HepG2 (cell line): Measurements from ENCODE around the gene CHMP4B. TPM values are rescaled to one million over a fixed set of nuclear protein-coding genes. Genes with fewer than 3 reads are reported as not detected.

Experiments
- AGO1 ChIP-seq: fragments of 200-400 bp; formaldehyde crosslinking; IDR thresholded peaks from 2 replicates; pipeline ENCODE4 v1.6.1; 2017; ENCODE audit warnings: mild to moderate bottlenecking, low read depth, low read length, moderate library complexity; ENCODE audit not compliant: poor library complexity, severe bottlenecking
- CEBPG ChIP-seq: IDR thresholded peaks from 2 replicates; pipeline ENCODE4 v1.6.1; 2016
- E2F1 ChIP-seq: sonication (generic); formaldehyde crosslinking; IDR thresholded peaks from 2 replicates; pipeline ENCODE4 v1.5.0; 2020; ENCODE audit warnings: missing genetic modification reagents
- HNRNPUL1 ChIP-seq: fragments of 200-400 bp; formaldehyde crosslinking; IDR thresholded peaks from 2 replicates; pipeline ENCODE4 v1.6.1; 2017; ENCODE audit warnings: low read depth, mild to moderate bottlenecking, low read length, moderate library complexity
- KLF15 ChIP-seq: sonication (generic); formaldehyde crosslinking; IDR thresholded peaks from 2 replicates; pipeline ENCODE4 v1.8.1; 2023; ENCODE audit warnings: borderline replicate concordance, mild to moderate bottlenecking, inconsistent platforms, missing genetic modification reagents, mixed read lengths
- MAFF ChIP-seq: IDR thresholded peaks from 2 replicates; pipeline ENCODE4 v1.6.1; 2011; ENCODE audit warnings: low read depth, low read length, improper control_type of control experiment
- MED8 ChIP-seq: sonication (generic); formaldehyde crosslinking; IDR thresholded peaks from 2 replicates; pipeline ENCODE4 v1.8.1; 2023; ENCODE audit warnings: mild to moderate bottlenecking, missing genetic modification reagents; ENCODE audit not compliant: insufficient replicate concordance
- MTERF4 ChIP-seq: sonication (generic); formaldehyde crosslinking; IDR thresholded peaks from 2 replicates; pipeline ENCODE4 v1.8.0; 2023; ENCODE audit warnings: mild to moderate bottlenecking, missing genetic modification reagents
- NFYC ChIP-seq: IDR thresholded peaks from 2 replicates; pipeline ENCODE4 v1.6.1; 2016; ENCODE audit warnings: missing genetic modification reagents, missing compliant biosample characterization
- NR2F2 ChIP-seq: IDR thresholded peaks from 2 replicates; pipeline ENCODE4 v1.6.1; 2012; ENCODE audit warnings: low read depth, inconsistent platforms, borderline replicate concordance
- SCMH1 ChIP-seq: sonication (generic); formaldehyde crosslinking; IDR thresholded peaks from 2 replicates; pipeline ENCODE4 v1.9.0; 2021; ENCODE audit warnings: missing genetic modification reagents, mild to moderate bottlenecking, borderline replicate concordance
- SP1 ChIP-seq, 2 experiments: fragments of 450-650 bp in 1 of 2; sonication (generic) in 1 of 2; formaldehyde crosslinking in 1 of 2; IDR thresholded peaks; 2 replicates each; pipeline versions ENCODE4 v1.4.0 to v1.6.1; 2016 to 2020; ENCODE audit warnings: missing genetic modification reagents in 1 of 2
- YEATS4 ChIP-seq: sonication (generic); formaldehyde crosslinking; IDR thresholded peaks from 2 replicates; pipeline ENCODE4 v1.4.0; 2020; ENCODE audit warnings: missing genetic modification reagents, borderline replicate concordance
- ZBTB21 ChIP-seq: sonication (generic); formaldehyde crosslinking; IDR thresholded peaks from 2 replicates; pipeline ENCODE4 v1.4.0; 2020; ENCODE audit warnings: missing genetic modification reagents
- ZNF12 ChIP-seq: sonication (generic); formaldehyde crosslinking; IDR thresholded peaks from 2 replicates; pipeline ENCODE4 v1.5.0; 2020; ENCODE audit warnings: missing genetic modification reagents
- ZNF205 ChIP-seq: IDR thresholded peaks from 2 replicates; pipeline ENCODE4 v1.6.1; 2018; ENCODE audit warnings: missing biosample characterization, missing genetic modification reagents
- ZNF34 ChIP-seq: sonication (generic); formaldehyde crosslinking; IDR thresholded peaks from 2 replicates; pipeline ENCODE4 v1.4.0; 2020; ENCODE audit warnings: mild to moderate bottlenecking, missing genetic modification reagents, borderline replicate concordance
- ZNF367 ChIP-seq: sonication (generic); formaldehyde crosslinking; IDR thresholded peaks from 2 replicates; pipeline ENCODE4 v1.4.0; 2020; ENCODE audit warnings: missing genetic modification reagents, borderline replicate concordance
- ZNF646 ChIP-seq: sonication (generic); formaldehyde crosslinking; IDR thresholded peaks from 2 replicates; pipeline ENCODE4 v1.9.0; 2021; ENCODE audit warnings: mild to moderate bottlenecking, missing genetic modification reagents
- ZNF75D ChIP-seq: sonication (generic); formaldehyde crosslinking; IDR thresholded peaks from 2 replicates; pipeline ENCODE4 v1.8.1; 2023; ENCODE audit warnings: missing genetic modification reagents, mild to moderate bottlenecking, borderline replicate concordance
- ZNF83 ChIP-seq: sonication (generic); formaldehyde crosslinking; IDR thresholded peaks from 2 replicates; pipeline ENCODE4 v1.4.0; 2020; ENCODE audit warnings: missing genetic modification reagents, mild to moderate bottlenecking, borderline replicate concordance
- ZNF879 ChIP-seq: sonication (generic); formaldehyde crosslinking; IDR thresholded peaks from 2 replicates; pipeline ENCODE4 v1.8.1; 2023; ENCODE audit warnings: missing genetic modification reagents
- ZSCAN12 ChIP-seq: sonication (generic); formaldehyde crosslinking; IDR thresholded peaks from 2 replicates; pipeline ENCODE4 v1.9.0; 2021; ENCODE audit warnings: mild to moderate bottlenecking, missing genetic modification reagents
- polyA plus RNA-seq, 8 experiments: library from polyadenylated mRNA; depleted of rRNA in 3 of 8; stranded (reverse) in 7 of 8; unstranded in 1 of 8; fragments of >200 nt; fragmentation: Illumina TruSeq in 4 of 8; extraction: Trizol in 4 of 8; gene quantifications; 2 replicates each; pipeline versions ENCODE4 v1.2.1 to v1.2.3, GENCODE V29; 2011 to 2016; ENCODE audit warnings: low read depth in 4 of 8, missing spikeins in 1 of 8, mixed read lengths in 1 of 8; ENCODE audit not compliant: insufficient read depth in 1 of 8
- total RNA-seq, 5 experiments: library from RNA; depleted of rRNA; stranded (reverse); fragments of >200 nt; fragmentation: Illumina TruSeq; extraction: Trizol; gene quantifications; 2 replicates each; pipeline ENCODE4 v1.2.3, GENCODE V29; 2016; ENCODE audit warnings: low read depth in 1 of 5

Gene CHMP4B
- total and polyA plus RNA-seq, 2 of the 13 experiments (the other 11 are each of a cell fraction or from before 2014, with no cell fraction given): 40.1 to 45.6 TPM

GRCh38 chr20:33862709-33863403, 51.7 kb downstream of the CHMP4B start (continued):
- no peak for TF ChIP-seq MAFF
- no peak for TF ChIP-seq ZSCAN12 (CRISPR knock-in tag)
- no peak for TF ChIP-seq ZNF34 (CRISPR knock-in tag)
- no peak for TF ChIP-seq SCMH1 (CRISPR knock-in tag)
- no peak for TF ChIP-seq HNRNPUL1
- no peak for TF ChIP-seq E2F1
- TF ChIP-seq KLF15: no peak
- no peak for TF ChIP-seq MTERF4 (CRISPR knock-in tag)
- no peak for TF ChIP-seq ZNF367 (CRISPR knock-in tag)
- TF ChIP-seq ZNF83 (CRISPR knock-in tag): no peak
- TF ChIP-seq NFYC (CRISPR knock-in tag): no peak
- no peak for TF ChIP-seq NR2F2
- TF ChIP-seq ZNF75D: no peak
- no peak for TF ChIP-seq ZNF646
- no peak for TF ChIP-seq ZNF12 (CRISPR knock-in tag)
- TF ChIP-seq CEBPG (CRISPR knock-in tag): no peak
- TF ChIP-seq ZBTB21 (CRISPR knock-in tag): no peak
- no peak for TF ChIP-seq SP1 (IDR thresholded peaks at IDR 0.05)
- no peak for TF ChIP-seq SP1 (CRISPR knock-in tag; IDR thresholded peaks at IDR 0.05)
- no peak for TF ChIP-seq ZNF205 (CRISPR knock-in tag)
- TF ChIP-seq ZNF879 (CRISPR knock-in tag): no peak
- TF ChIP-seq MED8 (CRISPR knock-in tag): no peak
- TF ChIP-seq YEATS4 (CRISPR knock-in tag): no peak
- no peak for TF ChIP-seq AGO1
